H9 (cell line): ENCODE data around the gene BNIP5. TPM values are rescaled to one million over a fixed set of nuclear protein-coding genes. Genes with fewer than 3 reads are reported as not detected.

ENCODE experiments used
- DNase-seq: peaks from one replicate; pipeline ENCODE4 v3.0.0-alpha.2; 2017
- H2AFZ ChIP-seq: one replicate; pipeline ENCODE4 v1.6.1; 2013; ENCODE audit warnings: mild to moderate bottlenecking, low read length, control low read depth, moderate library complexity
- H2AK5ac ChIP-seq: 2 replicates; pipeline ENCODE4 v1.6.1; 2013; ENCODE audit warnings: low read length, control low read depth, mixed read lengths; ENCODE audit not compliant: insufficient read length
- H2BK120ac ChIP-seq: one replicate; pipeline ENCODE4 v1.6.1; 2013; ENCODE audit warnings: low read depth, mild to moderate bottlenecking, low read length, control low read depth, inconsistent platforms; ENCODE audit not compliant: poor library complexity, severe bottlenecking
- H2BK12ac ChIP-seq: 2 replicates; pipeline ENCODE4 v1.6.1; 2013; ENCODE audit warnings: low read length, control low read depth, mixed read lengths, low read depth; ENCODE audit not compliant: insufficient read length
- H2BK15ac ChIP-seq: 2 replicates; pipeline ENCODE4 v1.6.1; 2013; ENCODE audit warnings: low read depth, low read length, control low read depth
- H2BK20ac ChIP-seq: one replicate; pipeline ENCODE4 v1.6.1; 2013; ENCODE audit warnings: low read depth, mild to moderate bottlenecking, low read length, control low read depth, inconsistent platforms; ENCODE audit not compliant: poor library complexity, severe bottlenecking
- H2BK5ac ChIP-seq: 2 replicates; pipeline ENCODE4 v1.6.1; 2013; ENCODE audit warnings: low read length, control low read depth, mixed read lengths; ENCODE audit not compliant: insufficient read length
- H3K14ac ChIP-seq: 2 replicates; pipeline ENCODE4 v1.6.1; 2013; ENCODE audit warnings: low read length, control low read depth; ENCODE audit not compliant: insufficient read depth
- H3K18ac ChIP-seq: 2 replicates; pipeline ENCODE4 v1.6.1; 2013; ENCODE audit warnings: low read depth, mild to moderate bottlenecking, mixed read lengths, low read length, control low read depth; ENCODE audit not compliant: insufficient read length
- H3K23ac ChIP-seq: 2 replicates; pipeline ENCODE4 v1.6.1; 2013; ENCODE audit warnings: low read length, control low read depth, mixed read lengths, low read depth; ENCODE audit not compliant: insufficient read length
- H3K23me2 ChIP-seq: 2 replicates; pipeline ENCODE4 v1.6.1; 2013; ENCODE audit warnings: low read depth, mild to moderate bottlenecking, mixed read lengths, low read length, control low read depth; ENCODE audit not compliant: insufficient read length, poor library complexity, severe bottlenecking
- H3K27ac ChIP-seq: 2 replicates; pipeline ENCODE4 v1.5.1; 2013; ENCODE audit warnings: low read length, control low read depth, mixed read lengths, low read depth; ENCODE audit not compliant: insufficient read length
- H3K27me3 ChIP-seq: 2 replicates; pipeline ENCODE4 v1.6.1; 2013; ENCODE audit warnings: low read length, control low read depth, inconsistent platforms; ENCODE audit not compliant: insufficient read depth
- H3K4ac ChIP-seq: 2 replicates; pipeline ENCODE4 v1.6.1; 2013; ENCODE audit warnings: low read depth, mild to moderate bottlenecking, control low read depth, inconsistent platforms, low read length, moderate library complexity
- H3K4me1 ChIP-seq: 2 replicates; pipeline ENCODE4 v1.6.1; 2013; ENCODE audit warnings: low read length, control low read depth, inconsistent platforms; ENCODE audit not compliant: insufficient read depth
- H3K4me2 ChIP-seq: 2 replicates; pipeline ENCODE4 v1.6.1; 2013; ENCODE audit warnings: low read length, control low read depth, mixed read lengths; ENCODE audit not compliant: insufficient read length, insufficient read depth
- H3K56ac ChIP-seq: 2 replicates; pipeline ENCODE4 v1.6.1; 2013; ENCODE audit warnings: low read depth, mild to moderate bottlenecking, mixed read lengths, low read length, control low read depth; ENCODE audit not compliant: insufficient read length
- H3K79me1 ChIP-seq: 2 replicates; pipeline ENCODE4 v1.6.1; 2013; ENCODE audit warnings: low read depth, mild to moderate bottlenecking, moderate library complexity, low read length, control low read depth, inconsistent platforms; ENCODE audit not compliant: insufficient read depth, poor library complexity, severe bottlenecking
- H3K79me2 ChIP-seq: 2 replicates; pipeline ENCODE4 v1.6.1; 2013; ENCODE audit warnings: low read length, control low read depth, inconsistent platforms; ENCODE audit not compliant: insufficient read depth
- H3K9ac ChIP-seq: 2 replicates; pipeline ENCODE4 v1.6.1; 2013; ENCODE audit warnings: low read length, control low read depth, mixed read lengths; ENCODE audit not compliant: insufficient read length; ENCODE audit errors: extremely low read depth
- H3K9me3 ChIP-seq: one replicate; pipeline ENCODE4 v1.6.1; 2013; ENCODE audit warnings: low read depth, low read length, inconsistent platforms; ENCODE audit not compliant: control insufficient read depth
- H3T11ph ChIP-seq: one replicate; pipeline ENCODE4 v1.6.1; 2013; ENCODE audit warnings: mild to moderate bottlenecking, low read length, control low read depth, inconsistent platforms
- H4K20me1 ChIP-seq: one replicate; pipeline ENCODE4 v1.6.1; 2013; ENCODE audit not compliant: control insufficient read depth, insufficient read length, insufficient read depth
- H4K5ac ChIP-seq: 2 replicates; pipeline ENCODE4 v1.6.1; 2013; ENCODE audit warnings: low read depth, mild to moderate bottlenecking, mixed read lengths, low read length, control low read depth; ENCODE audit not compliant: insufficient read length
- H4K8ac ChIP-seq: replicated peaks from 2 replicates; pipeline ENCODE4 v1.6.1; 2013; ENCODE audit warnings: low read length, control low read depth, mixed read lengths, low read depth; ENCODE audit not compliant: insufficient read length
- H4K91ac ChIP-seq: 2 replicates; pipeline ENCODE4 v1.6.1; 2013; ENCODE audit warnings: low read depth, mild to moderate bottlenecking, moderate library complexity, mixed read lengths, low read length, control low read depth; ENCODE audit not compliant: insufficient read length
- H3K27ac Mint-ChIP-seq, 3 experiments: 2 replicates in 2 of 3; 3 replicates in 1 of 3; pipeline ENCODE4 v1.8.0; 2020 to 2021; ENCODE audit warnings: mixed read lengths in 3 of 3, mild to moderate bottlenecking in 1 of 3, moderate library complexity in 1 of 3
- H3K27me3 Mint-ChIP-seq: 2 replicates; pipeline ENCODE4 v1.8.0; 2021; ENCODE audit warnings: low read depth, mild to moderate bottlenecking, moderate library complexity, mixed read lengths
- H3K36me3 Mint-ChIP-seq, 3 experiments: 2 replicates in 2 of 3; 3 replicates in 1 of 3; pipeline ENCODE4 v1.8.0; 2020 to 2021; ENCODE audit warnings: low read depth in 3 of 3, mixed read lengths in 3 of 3; ENCODE audit not compliant: insufficient read depth in 1 of 3
- H3K4me1 Mint-ChIP-seq, 2 experiments: 2 replicates each; pipeline ENCODE4 v1.8.0; 2020; ENCODE audit warnings: mixed read lengths in 2 of 2
- H3K4me3 Mint-ChIP-seq, 2 experiments: 2 replicates in 1 of 2; 3 replicates in 1 of 2; pipeline ENCODE4 v1.8.0; 2020 to 2021; ENCODE audit warnings: mild to moderate bottlenecking in 2 of 2, mixed read lengths in 2 of 2, moderate library complexity in 1 of 2
- H3K9me3 Mint-ChIP-seq, 2 experiments: 2 replicates in 1 of 2; 3 replicates in 1 of 2; pipeline ENCODE4 v1.8.0; 2020; ENCODE audit warnings: mild to moderate bottlenecking in 2 of 2, mixed read lengths in 2 of 2, moderate library complexity in 1 of 2
- CTCF ChIP-seq: fragments of 200-600 bp; sonication (generic); conservative IDR thresholded peaks from 3 replicates; pipeline ENCODE4 v1.8.0; 2021; ENCODE audit warnings: antibody characterized with exemption, mild to moderate bottlenecking
- WGBS: extraction: QIAGEN DNeasy Blood & Tissue Kit; methylation state at CpG from one replicate; pipeline ENCODE4 v1.1.7; 2013; ENCODE audit warnings: missing lambda C conversion rate, low lambda C conversion rate, mixed read lengths; ENCODE audit not compliant: insufficient read length; ENCODE audit errors: extremely low coverage; 5-methylcytosine and 5-hydroxymethylcytosine counted together
- total RNA-seq: library from RNA; stranded (reverse); gene quantifications from 2 replicates; pipeline ENCODE4 v1.2.1, GENCODE V29; 2021

The BNIP5 gene
- total RNA-seq, 1 experiment from 2014 or later = not detected

GRCh38 chr6:36320475-36320874 is 16.2 kb downstream of the BNIP5 start:
- Histone ChIP-seq H2BK5ac (no peak overlapping the region), H2BK12ac (no peak overlapping the region), H3K9ac (no peak overlapping the region), H3K79me1 (no peaks in the 10 kb centered on the region), H2BK15ac (no peak overlapping the region), H3K23ac (no peak overlapping the region), H3K9me3 (no peaks in the 10 kb centered on the region), H3K23me2 (no peaks in the 10 kb centered on the region), H3K56ac (no peak overlapping the region), H2BK120ac (no peak overlapping the region), H4K20me1 (no peaks in the 10 kb centered on the region), H3T11ph (no peak overlapping the region), H4K8ac (no peak overlapping the region), H3K14ac (no peak overlapping the region), H2BK20ac (no peak overlapping the region), H4K5ac (no peak overlapping the region), H3K18ac (no peak overlapping the region), H2AK5ac (no peak overlapping the region), H3K4me2 (no peak overlapping the region), H3K27me3 (no peaks in the 10 kb centered on the region), H2AFZ (no peak overlapping the region), H3K79me2 (no peaks in the 10 kb centered on the region), H4K91ac (no peak overlapping the region), H3K27ac (no peak overlapping the region), H3K4ac (no peak overlapping the region), H3K4me1 (no peaks in the 10 kb centered on the region)
- Mint-ChIP-seq H3K4me3 (no peak overlapping the region), H3K27me3 (peaks cover 6% of the 10 kb centered on the region), H3K9me3 (no peaks in the 10 kb centered on the region; a peak in 1 of 5 replicates), H3K27ac (no peak overlapping the region), H3K4me1 (peaks cover 14 to 35% of the 10 kb centered on the region in 2 experiments), H3K36me3 (no peaks in the 10 kb centered on the region)
- no peak for TF ChIP-seq CTCF
- no CpG with 5 or more reads among the region's 11 CpGs for WGBS
- DNase-seq = no peak
